ENCODE data around the gene ATAD3A.
"Not testable (repeated sequence)": the region's sequence is repeated elsewhere in the genome, so short reads cannot be mapped to it uniquely, and the experiment has no call there.

The ATAD3A gene

GRCh38 chr1:1490633-1491230, 21.2 kb upstream of the ATAD3A start:
- no peak for DNase-seq

DNA sequence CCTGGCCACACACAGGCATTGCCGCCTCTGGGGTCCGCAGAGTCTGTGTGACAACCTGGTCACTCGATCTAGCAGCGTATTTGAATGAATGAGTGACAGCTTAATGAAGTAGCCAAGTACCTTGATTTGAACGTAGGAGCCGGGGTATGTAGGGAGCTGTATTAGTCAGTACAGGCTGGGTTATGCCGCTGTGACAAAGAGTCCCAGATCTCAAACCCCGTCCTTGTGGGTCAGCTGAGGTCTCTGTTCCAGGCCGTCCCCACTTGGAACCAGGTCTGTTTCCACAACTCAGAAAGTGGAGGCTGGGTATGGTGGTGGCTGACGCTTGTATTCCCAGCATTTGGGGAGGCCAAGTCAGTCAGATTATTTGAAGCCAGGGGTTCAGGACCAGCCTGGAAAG, 20.4 kb upstream of the ATAD3A start:
- DNase-seq, result no peak

GRCh38 chr1:1494311-1494710, 17.7 kb upstream of the ATAD3A start:
- not testable (repeated sequence) for DNase-seq

DNA sequence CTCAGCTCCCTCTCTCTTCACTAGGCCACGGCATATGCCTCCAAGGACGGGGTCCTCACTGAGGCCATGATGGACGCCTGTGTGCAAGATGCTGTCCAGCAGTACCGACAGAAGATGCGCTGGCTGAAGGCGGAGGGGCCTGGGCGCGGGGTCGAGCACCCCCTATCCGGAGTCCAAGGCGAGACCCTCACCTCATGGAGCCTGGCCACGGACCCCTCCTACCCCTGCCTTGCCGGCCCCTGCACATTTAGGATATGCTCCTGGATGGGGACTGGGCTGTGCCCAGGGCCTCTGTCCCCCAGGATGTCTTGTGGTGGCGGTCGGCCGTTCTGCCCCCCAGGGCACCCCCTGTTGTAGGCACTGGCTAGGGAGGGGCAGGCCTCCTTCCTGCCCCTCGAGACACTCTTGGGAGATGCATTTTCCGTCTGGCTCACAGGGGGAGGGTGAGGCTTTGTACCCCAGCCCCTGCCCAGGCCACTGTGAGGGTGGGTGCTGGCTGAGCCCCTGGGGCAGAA, 16.4 kb upstream of the ATAD3A start:
- DNase-seq, result not testable (repeated sequence)

- DNase-seq, result peak; percentile 89
Measured at GRCh38 chr1:1504777-1505365, 7.1 kb upstream of the ATAD3A start.

GRCh38 chr1:1505366-1505798, 6.6 kb upstream of the ATAD3A start:
- DNase-seq, result peak; percentile 69

- DNase-seq, result not testable (repeated sequence)
Measured at GRCh38 chr1:1505801-1506200, 6.2 kb upstream of the ATAD3A start.

DNA sequence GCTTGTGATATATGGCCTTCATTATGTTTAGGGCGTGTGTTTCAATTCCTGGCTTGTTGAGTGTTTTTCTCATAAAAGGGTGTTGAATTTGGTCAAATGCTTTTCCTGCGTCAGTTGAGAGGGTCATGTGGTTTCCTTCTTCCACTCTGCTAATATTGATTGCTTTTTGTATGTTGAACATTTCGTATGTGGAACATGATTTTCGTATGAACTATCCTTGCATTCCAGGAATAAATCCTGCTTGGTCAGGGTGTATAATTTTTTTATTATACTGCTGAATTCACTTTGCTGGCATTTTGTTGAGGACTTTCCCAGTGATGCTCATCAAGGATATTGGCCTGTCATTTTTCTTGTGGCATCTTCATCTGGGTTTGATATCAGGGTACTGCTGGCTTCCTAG, 4.7 kb upstream of the ATAD3A start:
- no peak for DNase-seq

DNA sequence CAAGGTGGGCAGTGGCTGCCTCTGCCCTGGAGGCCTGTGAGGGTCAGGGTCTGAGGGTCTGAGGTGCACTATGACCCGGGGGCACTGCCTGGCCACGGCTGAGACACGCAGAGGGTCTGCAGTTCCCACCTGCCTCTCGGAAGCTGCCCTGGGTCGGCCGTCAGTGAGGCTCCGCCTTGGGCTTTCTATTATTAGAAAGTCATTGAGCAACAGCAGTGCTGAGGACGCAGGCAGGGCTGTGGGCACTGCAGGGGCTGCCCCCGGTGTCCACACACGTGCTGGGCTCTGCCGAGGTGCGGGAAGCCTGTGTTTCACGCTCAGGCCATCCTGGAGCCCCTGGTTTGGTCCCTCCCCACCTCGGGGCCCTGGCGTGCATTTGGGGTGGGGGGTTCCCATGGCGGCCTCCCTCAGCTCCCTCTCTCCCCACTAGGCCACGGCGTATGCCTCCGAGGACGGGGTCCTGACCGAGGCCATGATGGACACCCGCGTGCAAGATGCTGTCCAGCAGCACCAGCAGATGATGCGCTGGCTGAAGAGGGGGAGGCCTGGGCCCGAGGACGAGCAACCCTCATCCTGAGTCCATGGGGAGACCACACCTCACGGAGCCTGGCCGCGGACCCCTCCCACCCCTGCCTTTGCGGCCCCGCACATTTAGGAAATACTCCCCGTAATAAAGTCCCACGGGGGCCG, 3.0 kb upstream of the ATAD3A start:
- not testable (repeated sequence) for DNase-seq

DNA sequence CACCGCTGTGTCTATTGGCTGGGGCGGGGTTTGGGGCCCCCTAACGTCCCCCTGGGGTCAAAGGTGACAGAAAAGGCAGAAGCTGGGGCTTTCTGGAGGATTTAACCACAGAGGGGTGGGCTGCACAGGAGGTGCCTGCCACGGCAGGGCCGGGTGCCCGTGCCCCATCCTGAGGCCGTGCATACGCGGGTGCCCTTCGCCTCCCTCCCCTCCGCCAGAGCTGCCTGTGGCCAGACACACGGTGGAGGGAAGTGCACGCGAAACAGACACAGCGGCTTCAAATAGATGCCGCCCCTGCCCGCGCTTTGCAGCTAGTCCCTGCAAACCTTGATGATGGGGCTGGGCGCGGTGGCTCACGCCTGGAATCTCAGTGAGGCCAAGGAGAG, 2.5 kb upstream of the ATAD3A start:
- not testable (repeated sequence) for DNase-seq

GRCh38 chr1:1510912-1511532, 940 bp upstream of the ATAD3A start:
- peak; percentile 75 for DNase-seq

DNA sequence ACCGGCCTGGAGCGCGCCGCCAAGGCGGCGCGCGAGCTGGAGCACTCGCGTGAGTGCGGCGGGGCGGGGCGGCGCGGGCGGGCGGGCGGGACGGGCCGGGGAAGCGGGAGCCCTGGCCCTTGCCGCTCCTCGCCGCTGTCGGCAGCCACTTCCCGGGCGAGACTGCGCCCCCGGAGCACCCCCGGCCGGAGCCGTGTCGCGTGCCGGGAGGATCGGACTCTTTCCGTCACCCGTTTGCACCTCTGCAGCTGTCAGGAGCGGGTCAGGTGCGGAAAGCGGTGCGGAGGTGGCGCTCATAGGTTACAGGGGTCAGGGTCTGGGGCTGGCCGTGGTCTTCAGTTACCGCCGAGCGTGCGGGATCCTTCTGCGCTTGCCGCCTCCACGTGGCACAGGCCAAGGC, 463 bp downstream of the ATAD3A start:
- not testable (repeated sequence) for DNase-seq

DNA sequence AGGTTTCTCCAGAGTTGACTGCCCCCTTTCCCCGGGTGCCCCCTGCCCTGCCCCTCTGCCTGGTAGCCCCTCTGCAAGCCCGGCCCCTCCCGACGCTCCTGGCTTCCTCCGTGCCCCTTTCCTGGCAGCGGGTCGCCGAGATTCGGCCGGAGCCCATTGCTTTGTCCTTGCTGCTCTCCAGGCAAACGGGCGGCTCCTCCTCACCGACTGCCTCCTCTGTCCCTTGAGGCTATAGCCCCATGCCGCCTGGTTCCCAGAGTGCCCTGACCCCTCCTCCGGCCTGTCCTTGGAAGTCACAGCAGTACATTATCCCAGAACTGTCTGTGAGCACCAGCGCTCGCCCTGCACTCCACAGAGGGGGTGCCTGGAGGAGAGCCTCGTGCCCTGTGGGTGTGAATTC, 1.7 kb downstream of the ATAD3A start:
- not testable (repeated sequence) for DNase-seq

DNA sequence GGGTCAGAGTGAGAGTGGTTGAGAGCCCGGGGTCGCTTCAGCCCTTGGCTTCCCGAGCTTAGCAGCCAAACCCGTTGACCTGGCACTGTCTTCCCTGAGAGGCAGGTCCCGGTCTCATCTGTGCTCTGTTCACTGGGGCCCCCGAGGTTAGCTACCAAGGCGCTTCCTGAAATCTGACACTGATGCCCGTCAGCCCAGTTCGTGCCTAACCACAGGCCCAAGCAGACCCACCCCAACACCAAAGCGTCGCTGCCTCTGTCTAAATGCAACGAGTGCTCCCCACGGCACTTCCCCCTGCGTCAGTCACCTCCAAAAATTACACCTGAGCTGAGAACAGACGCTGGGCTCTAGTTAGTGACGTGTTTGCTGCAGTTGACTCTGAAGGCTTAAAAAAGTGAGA, 2.4 kb downstream of the ATAD3A start:
- not testable (repeated sequence) for DNase-seq

DNA sequence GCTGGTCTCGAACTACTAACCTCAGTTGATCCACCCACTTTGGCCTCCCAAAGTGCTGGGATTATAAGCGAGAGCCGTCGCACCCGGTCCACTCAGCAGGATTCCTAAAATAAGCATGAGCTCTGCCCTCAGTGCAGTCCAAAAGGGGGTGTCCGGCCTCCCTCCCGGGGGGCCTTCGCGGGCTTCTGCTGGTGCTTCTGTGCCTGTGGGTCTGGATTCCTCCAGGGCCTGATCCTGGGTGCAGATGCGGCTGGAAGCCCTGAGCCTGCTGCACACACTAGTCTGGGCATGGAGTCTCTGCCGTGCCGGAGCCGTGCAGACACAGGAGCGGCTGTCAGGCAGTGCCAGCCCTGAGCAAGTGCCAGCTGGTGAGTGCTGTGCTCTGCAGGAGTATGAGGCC, 5.0 kb downstream of the ATAD3A start:
- not testable (repeated sequence) for DNase-seq

DNA sequence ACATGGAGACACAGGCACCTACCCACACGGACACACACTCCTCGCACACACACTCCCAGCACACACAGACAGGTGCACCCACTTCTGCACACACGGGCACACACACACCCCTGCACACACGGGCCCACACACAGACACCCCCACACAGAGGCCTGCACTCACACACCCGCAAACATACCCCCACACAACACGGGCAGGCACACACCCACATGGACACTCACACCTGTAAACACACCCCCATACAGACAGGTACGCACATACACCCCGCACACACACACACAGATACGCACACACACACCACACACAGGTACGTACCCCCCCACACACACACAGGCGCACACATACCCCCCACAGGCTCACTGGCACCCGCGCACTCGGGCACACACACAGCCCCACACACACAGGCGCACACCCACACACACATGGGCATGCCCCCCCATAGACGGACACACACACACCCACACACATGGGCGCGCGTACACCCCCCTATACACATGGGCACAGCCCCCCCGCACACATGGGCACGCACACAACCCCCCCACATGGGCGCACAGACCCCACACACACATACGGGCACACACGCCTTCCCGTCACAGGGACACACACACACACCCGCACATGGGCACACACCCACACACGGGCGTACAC, 6.1 kb downstream of the ATAD3A start:
- DNase-seq, result no peak

- DNase-seq, result not testable (repeated sequence)
Measured at GRCh38 chr1:1518621-1519007, 6.7 kb downstream of the ATAD3A start.

DNA sequence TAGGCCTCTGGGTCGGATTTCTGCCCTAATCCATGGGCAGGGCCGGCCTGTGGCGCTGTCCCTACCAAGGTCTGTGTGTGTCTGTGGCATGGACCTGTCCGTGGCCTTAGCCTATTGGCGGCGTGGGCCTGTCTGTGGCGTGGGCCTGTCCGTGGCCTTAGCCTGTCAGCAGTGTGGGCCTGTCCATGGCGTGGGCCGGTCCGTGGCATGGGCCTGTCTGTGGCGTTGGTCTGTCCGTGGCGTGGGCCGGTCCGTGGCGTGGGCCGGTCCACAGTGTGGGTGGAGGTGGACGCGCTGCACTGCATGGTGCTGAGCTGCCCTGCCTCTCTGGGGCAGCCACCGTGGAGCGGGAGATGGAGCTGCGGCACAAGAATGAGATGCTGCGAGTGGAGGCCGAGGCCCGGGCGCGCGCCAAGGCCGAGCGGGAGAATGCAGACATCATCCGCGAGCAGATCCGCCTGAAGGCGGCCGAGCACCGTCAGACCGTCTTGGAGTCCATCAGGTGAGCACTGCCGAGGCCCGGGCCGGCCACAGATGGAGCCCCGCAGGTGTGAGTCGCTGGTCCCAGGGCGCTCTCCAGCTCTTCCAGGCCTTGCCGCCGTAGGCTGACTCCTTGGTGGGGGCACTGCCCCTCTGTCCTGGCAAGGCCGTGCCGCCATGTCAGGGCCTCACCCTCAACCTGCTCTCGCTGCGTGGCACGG, 8.0 kb downstream of the ATAD3A start:
- not testable (repeated sequence) for DNase-seq

- no peak for DNase-seq
Measured at GRCh38 chr1:1521331-1521730, 9.4 kb downstream of the ATAD3A start.

DNA sequence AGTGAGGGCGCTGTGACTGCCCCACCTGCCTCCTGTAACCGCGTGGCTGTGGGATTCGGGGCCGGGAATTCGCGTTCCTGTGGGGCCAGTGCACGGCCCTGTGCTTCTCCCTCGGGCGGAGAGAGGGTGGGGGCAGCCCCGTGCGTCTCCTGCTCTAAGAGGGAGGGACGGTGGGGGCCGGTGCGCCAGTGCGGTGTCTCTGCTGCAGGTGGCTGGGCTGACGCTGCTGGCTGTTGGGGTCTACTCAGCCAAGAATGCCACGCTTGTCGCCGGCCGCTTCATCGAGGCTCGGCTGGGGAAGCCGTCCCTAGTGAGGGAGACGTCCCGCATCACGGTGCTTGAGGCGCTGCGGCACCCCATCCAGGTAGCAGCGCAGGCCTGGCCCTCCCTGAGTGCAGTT, 10.6 kb downstream of the ATAD3A start:
- not testable (repeated sequence) for DNase-seq

GRCh38 chr1:1523226-1523625, 11.3 kb downstream of the ATAD3A start:
- DNase-seq, result not testable (repeated sequence)

GRCh38 chr1:1523651-1524050, 11.7 kb downstream of the ATAD3A start:
- DNase-seq, result not testable (repeated sequence)

Measured in hematopoietic multipotent progenitor cell treated with erythropoietin and hydrocortisone succinate and interleukin-3 and kit ligand, for 6 days (in vitro differentiated cells).